Liver (tissue), 9 donors: ENCODE results near the gene MAP3K21. TPM values are rescaled to one million over a fixed set of nuclear protein-coding genes. Genes with fewer than 3 reads are reported as not detected.

ENCODE experiments used
- DNase-seq: peaks from one replicate; pipeline ENCODE4 v3.0.0-alpha.2; 2017; ENCODE audit warnings: low spot score
- H3K27ac ChIP-seq, 2 donors: one replicate each; pipeline ENCODE4 v1.7.0; 2013; ENCODE audit warnings: inconsistent platforms in 2 of 2, low read length in 2 of 2, control low read depth in 1 of 2, low read depth in 1 of 2, mild to moderate bottlenecking in 1 of 2
- H3K27me3 ChIP-seq, 4 donors: one replicate each; pipeline versions ENCODE4 v1.6.1 to v1.7.0; 2013; ENCODE audit warnings: low read length in 3 of 4, inconsistent platforms in 1 of 4, mild to moderate bottlenecking in 1 of 4, moderate library complexity in 1 of 4; ENCODE audit not compliant: control insufficient read depth in 4 of 4, insufficient read depth in 4 of 4
- H3K36me3 ChIP-seq, 4 donors: one replicate each; pipeline versions ENCODE4 v1.6.1 to v1.7.0; 2013; ENCODE audit warnings: low read length in 3 of 4, mild to moderate bottlenecking in 3 of 4, low read depth in 1 of 4, moderate library complexity in 1 of 4; ENCODE audit not compliant: control insufficient read depth in 4 of 4, insufficient read depth in 3 of 4
- H3K4me1 ChIP-seq, 4 donors: one replicate each; pipeline versions ENCODE4 v1.6.1 to v1.7.0; 2013; ENCODE audit warnings: low read length in 3 of 4, mild to moderate bottlenecking in 3 of 4, moderate library complexity in 1 of 4; ENCODE audit not compliant: control insufficient read depth in 4 of 4, insufficient read depth in 4 of 4
- H3K4me3 ChIP-seq, 3 donors: one replicate each; pipeline versions ENCODE4 v1.6.1 to v1.7.0; 2013; ENCODE audit warnings: low read length in 3 of 3, control low read depth in 1 of 3, low read depth in 1 of 3, mild to moderate bottlenecking in 1 of 3
- H3K9ac ChIP-seq, 2 donors: one replicate each; pipeline ENCODE4 v1.7.0; 2013; ENCODE audit warnings: low read length in 2 of 2, mild to moderate bottlenecking in 2 of 2, moderate library complexity in 2 of 2, control low read depth in 1 of 2, low read depth in 1 of 2
- H3K9me3 ChIP-seq, 4 donors: one replicate each; pipeline versions ENCODE4 v1.6.1 to v1.7.0; 2013; ENCODE audit warnings: low read length in 3 of 4; ENCODE audit not compliant: control insufficient read depth in 4 of 4
- EGR1 ChIP-seq, 2 donors: IDR thresholded peaks; 2 replicates each; pipeline ENCODE4 v1.6.1; 2016 to 2018; ENCODE audit warnings: antibody characterized with exemption in 2 of 2, low read depth in 2 of 2
- FOXA1 ChIP-seq: IDR thresholded peaks from 2 replicates; pipeline ENCODE4 v1.6.1; 2016; ENCODE audit warnings: antibody characterized with exemption
- FOXA2 ChIP-seq: IDR thresholded peaks from 2 replicates; pipeline ENCODE4 v1.6.1; 2016; ENCODE audit warnings: antibody characterized with exemption
- GABPA ChIP-seq, 2 donors: IDR thresholded peaks in 1 of 2; conservative IDR thresholded peaks in 1 of 2; 2 replicates each; pipeline ENCODE4 v1.6.1; 2016; ENCODE audit warnings: antibody characterized with exemption in 2 of 2, mild to moderate bottlenecking in 1 of 2, moderate library complexity in 1 of 2
- HNF4A ChIP-seq, 2 donors: conservative IDR thresholded peaks; 2 replicates each; pipeline ENCODE4 v1.6.1; 2016; ENCODE audit warnings: antibody characterized with exemption in 2 of 2, mild to moderate bottlenecking in 2 of 2
- HNF4G ChIP-seq: IDR thresholded peaks from 2 replicates; pipeline ENCODE4 v1.6.1; 2016; ENCODE audit warnings: antibody characterized with exemption
- RAD21 ChIP-seq, 2 donors: IDR thresholded peaks; 2 replicates each; pipeline ENCODE4 v1.6.1; 2016; ENCODE audit warnings: antibody characterized with exemption in 2 of 2, mild to moderate bottlenecking in 2 of 2
- REST ChIP-seq: IDR thresholded peaks from 2 replicates; pipeline ENCODE4 v1.6.1; 2016; ENCODE audit warnings: antibody characterized with exemption, mild to moderate bottlenecking
- RXRA ChIP-seq, 2 donors: IDR thresholded peaks; 2 replicates each; pipeline ENCODE4 v1.6.1; 2017 to 2018; ENCODE audit warnings: antibody characterized with exemption in 2 of 2, mild to moderate bottlenecking in 1 of 2
- SP1 ChIP-seq: IDR thresholded peaks from 2 replicates; pipeline ENCODE4 v1.6.1; 2018; ENCODE audit warnings: antibody characterized with exemption, mild to moderate bottlenecking
- TAF1 ChIP-seq: conservative IDR thresholded peaks from 2 replicates; pipeline ENCODE4 v1.6.1; 2016; ENCODE audit warnings: antibody characterized with exemption, mild to moderate bottlenecking
- WGBS: extraction: QIAGEN DNeasy Blood & Tissue Kit; methylation state at CpG from one replicate; pipeline ENCODE4 v1.1.7; 2013; 5-methylcytosine and 5-hydroxymethylcytosine counted together
- polyA plus RNA-seq, 2 donors: library from polyadenylated mRNA; stranded (reverse) in 1 of 2; unstranded in 1 of 2; fragments of 200-250 nt in 1 of 2; fragments of >200 nt in 1 of 2; fragmentation: Nextera tagmentation in 1 of 2; extraction: Ambion mirVana in 1 of 2; gene quantifications; one replicate each; pipeline versions ENCODE4 v1.2.1 to v1.2.3, GENCODE V29; 2013 to 2015
- total RNA-seq, 2 donors: library from RNA; depleted of rRNA; stranded (reverse); fragments of >200 nt; gene quantifications; one replicate each; pipeline ENCODE4 v1.2.3, GENCODE V29; 2014
- TF ChIP-seq, protein P1 (sequence below): IDR thresholded peaks from 2 replicates; pipeline ENCODE4 v1.6.1; 2016; ENCODE audit warnings: antibody characterized with exemption
- donor health status: healthy.
- donor health status: healthy.
- donor health status: healthy.
- donor health status: healthy.
- donor health status: healthy.

MAP3K21 gene
- total and polyA plus RNA-seq, 4 donors = 0.51 to 7.3 (median 1.6) TPM

- no peak for DNase-seq
- 84% methylated on average over 3 of the region's 3 CpGs for WGBS
- Histone ChIP-seq H3K4me1 (peaks cover 0 to 18% (median 15%) of the 10 kb centered on the region in 4 donors), H3K27ac (no peak overlapping the region), H3K9ac (no peak overlapping the region), H3K36me3 (peaks cover 0 to 7% (median under 1%) of the 10 kb centered on the region in 4 donors), H3K9me3 (no peaks in the 10 kb centered on the region), H3K4me3 (no peak overlapping the region), H3K27me3 (no peaks in the 10 kb centered on the region)
- no peak for TF ChIP-seq GABPA (IDR thresholded peaks at IDR 0.05 in 1 of 2, conservative IDR thresholded peaks at IDR 0.05 in 1 of 2)
- TF ChIP-seq HNF4A (conservative IDR thresholded peaks at IDR 0.05) = peak in 1 of 2 donors; percentile 19
- TF ChIP-seq HNF4G = no peak
- TF ChIP-seq, protein P1, sequence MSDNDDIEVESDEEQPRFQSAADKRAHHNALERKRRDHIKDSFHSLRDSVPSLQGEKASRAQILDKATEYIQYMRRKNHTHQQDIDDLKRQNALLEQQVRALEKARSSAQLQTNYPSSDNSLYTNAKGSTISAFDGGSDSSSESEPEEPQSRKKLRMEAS = no peak
These were observed 40.7 kb downstream of the MAP3K21 start for GRCh38 chr1:233368106-233368788.

DNA sequence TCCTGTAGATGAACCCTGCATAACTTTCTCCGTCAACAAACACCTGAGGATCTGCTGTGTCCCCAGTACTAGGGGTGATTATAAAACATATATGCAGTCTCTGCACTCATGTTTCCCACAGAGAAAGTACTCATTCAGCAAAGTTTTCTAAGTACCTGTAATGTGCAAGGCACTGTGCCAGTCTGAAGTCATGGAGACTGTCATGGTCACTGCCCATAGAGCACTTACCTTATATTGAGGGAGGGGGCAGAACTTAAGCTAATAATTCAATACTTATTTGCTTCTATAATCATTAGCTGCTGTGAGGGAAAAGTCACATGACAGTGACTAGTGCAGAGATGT, 41.2 kb downstream of the MAP3K21 start:
- TF ChIP-seq HNF4A (conservative IDR thresholded peaks at IDR 0.05) = no peak
- TF ChIP-seq HNF4G = no peak
- no peak for TF ChIP-seq GABPA (IDR thresholded peaks at IDR 0.05 in 1 of 2, conservative IDR thresholded peaks at IDR 0.05 in 1 of 2)
- no peak for TF ChIP-seq REST
- TF ChIP-seq FOXA1 = no peak
- TF ChIP-seq RXRA (IDR thresholded peaks at IDR 0.05) = no peak
- TF ChIP-seq TAF1 = no peak
- no peak for TF ChIP-seq RAD21 (IDR thresholded peaks at IDR 0.05)
- TF ChIP-seq, protein P1 = no peak
- no peak for TF ChIP-seq SP1
- no peak for TF ChIP-seq EGR1 (IDR thresholded peaks at IDR 0.05; ENCODE audit: low read depth in 2 of 2)
- no peak for TF ChIP-seq FOXA2
- H3K27me3 ChIP-seq = no peaks in the 10 kb centered on the region
- H3K4me3 ChIP-seq = no peak overlapping the region
- no peak for DNase-seq
- peaks cover 0 to 7% (median under 1%) of the 10 kb centered on the region in 4 donors for H3K36me3 ChIP-seq
- H3K9ac ChIP-seq = no peak overlapping the region
- peaks cover 0 to 17% (median 15%) of the 10 kb centered on the region in 4 donors for H3K4me1 ChIP-seq
- H3K9me3 ChIP-seq = no peaks in the 10 kb centered on the region
- no peak overlapping the region for H3K27ac ChIP-seq
- 90% methylated on average over 1 of the region's 1 CpG for WGBS
